Stomach (tissue), 4 donors: Measurements from ENCODE around the gene PLK2.

Source experiments
- POLR2A ChIP-seq, 4 donors: fragments of 450-650 bp; IDR thresholded peaks; one replicate each; pipeline ENCODE4 v1.6.1; 2016; ENCODE audit warnings: antibody characterized with exemption in 4 of 4, control low read depth in 2 of 4, mild to moderate bottlenecking in 1 of 4, moderate library complexity in 1 of 4
- POLR2AphosphoS5 ChIP-seq, 3 donors: sonication (generic); formaldehyde crosslinking; IDR thresholded peaks; one replicate each; pipeline ENCODE4 v1.6.1; 2016; ENCODE audit warnings: antibody characterized with exemption in 3 of 3
- TF ChIP-seq, protein P1 (sequence below), 7 experiments: fragments of 450-650 bp in 4 of 7; fragments of 200-600 bp in 3 of 7; sonication (generic) in 3 of 7; IDR thresholded peaks; one replicate each; pipeline ENCODE4 v1.5.1; 2016 to 2019; ENCODE audit warnings: antibody characterized with exemption in 7 of 7, control low read depth in 2 of 7, mild to moderate bottlenecking in 1 of 7

DNA sequence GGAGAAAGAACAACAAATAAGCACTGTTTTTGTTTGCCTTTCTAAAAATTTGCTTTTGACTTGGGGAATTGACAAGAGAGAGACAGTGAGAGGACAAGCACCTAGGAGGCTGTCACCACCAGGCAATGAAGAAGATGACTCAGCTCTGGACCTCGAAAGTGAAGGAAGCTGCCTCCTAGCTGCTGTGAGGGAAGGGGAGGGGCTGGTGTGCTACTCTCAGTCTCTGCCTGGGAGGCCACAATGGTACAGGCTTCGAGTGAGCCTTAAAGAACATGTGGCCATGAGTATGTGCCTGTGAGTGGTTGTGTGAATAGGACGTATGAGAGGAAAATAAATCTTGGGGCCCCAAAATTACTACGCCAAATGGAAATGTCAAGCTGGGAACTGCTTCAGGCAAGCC, 7.1 kb upstream of the PLK2 start:
- TF ChIP-seq, protein P1, sequence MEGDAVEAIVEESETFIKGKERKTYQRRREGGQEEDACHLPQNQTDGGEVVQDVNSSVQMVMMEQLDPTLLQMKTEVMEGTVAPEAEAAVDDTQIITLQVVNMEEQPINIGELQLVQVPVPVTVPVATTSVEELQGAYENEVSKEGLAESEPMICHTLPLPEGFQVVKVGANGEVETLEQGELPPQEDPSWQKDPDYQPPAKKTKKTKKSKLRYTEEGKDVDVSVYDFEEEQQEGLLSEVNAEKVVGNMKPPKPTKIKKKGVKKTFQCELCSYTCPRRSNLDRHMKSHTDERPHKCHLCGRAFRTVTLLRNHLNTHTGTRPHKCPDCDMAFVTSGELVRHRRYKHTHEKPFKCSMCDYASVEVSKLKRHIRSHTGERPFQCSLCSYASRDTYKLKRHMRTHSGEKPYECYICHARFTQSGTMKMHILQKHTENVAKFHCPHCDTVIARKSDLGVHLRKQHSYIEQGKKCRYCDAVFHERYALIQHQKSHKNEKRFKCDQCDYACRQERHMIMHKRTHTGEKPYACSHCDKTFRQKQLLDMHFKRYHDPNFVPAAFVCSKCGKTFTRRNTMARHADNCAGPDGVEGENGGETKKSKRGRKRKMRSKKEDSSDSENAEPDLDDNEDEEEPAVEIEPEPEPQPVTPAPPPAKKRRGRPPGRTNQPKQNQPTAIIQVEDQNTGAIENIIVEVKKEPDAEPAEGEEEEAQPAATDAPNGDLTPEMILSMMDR (IDR thresholded peaks at IDR 0.05) = no peak
- no peak for TF ChIP-seq POLR2A (IDR thresholded peaks at IDR 0.05)
- no peak for TF ChIP-seq POLR2AphosphoS5 (IDR thresholded peaks at IDR 0.05)
